Breast epithelium (tissue), 4 donors: ENCODE data around the gene ZNF133. TPM values are rescaled to one million over a fixed set of nuclear protein-coding genes. Genes with fewer than 3 reads are reported as not detected.

Source experiments
- DNase-seq, 2 donors: peaks; one replicate each; pipeline ENCODE4 v3.0.0-alpha.2; 2019; ENCODE audit warnings: low spot score in 2 of 2
- H3K27ac ChIP-seq, 2 donors: fragments of 200-600 bp; sonication (generic) in 1 of 2; one replicate each; pipeline ENCODE4 v1.5.1; 2016 to 2019; ENCODE audit warnings: mild to moderate bottlenecking in 1 of 2
- H3K27me3 ChIP-seq, 2 donors: fragments of 200-600 bp; sonication (generic) in 1 of 2; one replicate each; pipeline versions ENCODE4 v1.5.1 to v1.6.0; 2017 to 2019; ENCODE audit warnings: control low read depth in 1 of 2, mild to moderate bottlenecking in 1 of 2
- H3K36me3 ChIP-seq: fragments of 200-600 bp; one replicate; pipeline ENCODE4 v1.5.1; 2019
- H3K4me1 ChIP-seq, 2 donors: fragments of 200-600 bp; sonication (generic); one replicate each; pipeline ENCODE4 v1.5.1; 2016 to 2019; ENCODE audit warnings: control low read depth in 1 of 2
- H3K4me3 ChIP-seq, 3 donors: fragments of 200-600 bp; sonication (generic); 1 replicate in 2 of 3; 2 replicates in 1 of 3; pipeline ENCODE4 v1.5.1; 2016 to 2019; ENCODE audit warnings: mild to moderate bottlenecking in 3 of 3, moderate library complexity in 2 of 3
- H3K9me3 ChIP-seq, 2 donors: fragments of 200-600 bp; sonication (generic) in 1 of 2; one replicate each; pipeline ENCODE4 v1.5.1; 2016 to 2019; ENCODE audit warnings: control low read depth in 1 of 2
- CTCF ChIP-seq, 3 donors: fragments of 450-650 bp; IDR thresholded peaks; one replicate each; pipeline ENCODE4 v1.5.1; 2016 to 2017; ENCODE audit warnings: antibody characterized with exemption in 3 of 3, mild to moderate bottlenecking in 3 of 3, moderate library complexity in 3 of 3
- POLR2A ChIP-seq: fragments of 450-650 bp; IDR thresholded peaks from one replicate; pipeline ENCODE4 v1.6.1; 2016; ENCODE audit warnings: antibody characterized with exemption, mild to moderate bottlenecking, moderate library complexity
- POLR2AphosphoS5 ChIP-seq, 3 donors: sonication (generic); formaldehyde crosslinking; IDR thresholded peaks; one replicate each; pipeline ENCODE4 v1.6.1; 2017; ENCODE audit warnings: antibody characterized with exemption in 3 of 3
- intact Hi-C: fragments of 100-400 bp; cut with DNase I; formaldehyde crosslinking; loops from one replicate; pipeline ENCODE4 v1.15.1; 2023; ENCODE audit warnings: low total_unique reads
- total RNA-seq, 3 donors: library from RNA; depleted of rRNA; stranded (reverse); fragments of >200 nt; gene quantifications; one replicate each; pipeline ENCODE4 v1.1.0, GENCODE V29; 2016

ZNF133 gene
- total RNA-seq, 3 donors from 2014 or later = 20.0 to 37.5 (median 33.1) TPM

- Histone ChIP-seq H3K27me3 (no peaks in the 10 kb centered on the region), H3K4me1 (no peaks in the 10 kb centered on the region), H3K36me3 (no peaks in the 10 kb centered on the region), H3K9me3 (no peaks in the 10 kb centered on the region), H3K27ac (no peak overlapping the region), H3K4me3 (no peak overlapping the region)
- DNase-seq = no peak
- intact Hi-C loops = no loop called here
- TF ChIP-seq CTCF (IDR thresholded peaks at IDR 0.05) (no peak), POLR2A (no peak), POLR2AphosphoS5 (IDR thresholded peaks at IDR 0.05) (no peak)
Measured at GRCh38 chr20:18258126-18258860, 30.0 kb upstream of the ZNF133 start.

GRCh38 chr20:18259730-18260129 lies 28.6 kb upstream of the ZNF133 start:
- DNase-seq = no peak
- H3K36me3 ChIP-seq = no peaks in the 10 kb centered on the region
- no peaks in the 10 kb centered on the region for H3K4me1 ChIP-seq
- H3K27me3 ChIP-seq = no peaks in the 10 kb centered on the region
- TF ChIP-seq POLR2AphosphoS5 (IDR thresholded peaks at IDR 0.05) = no peak
- TF ChIP-seq CTCF (IDR thresholded peaks at IDR 0.05) = no peak
- no peak for TF ChIP-seq POLR2A
- intact Hi-C loops = no loop called here
- H3K4me3 ChIP-seq = no peak overlapping the region
- no peak overlapping the region for H3K27ac ChIP-seq
- H3K9me3 ChIP-seq = no peaks in the 10 kb centered on the region

- Histone ChIP-seq H3K27ac (peak overlapping the region in 1 of 2 donors; percentile 48), H3K4me1 (no peaks in the 10 kb centered on the region), H3K36me3 (no peaks in the 10 kb centered on the region), H3K27me3 (no peaks in the 10 kb centered on the region), H3K4me3 (no peak overlapping the region), H3K9me3 (no peaks in the 10 kb centered on the region)
- peak in 1 of 2 donors; percentile 48 for DNase-seq
- intact Hi-C loops = no loop called here
- TF ChIP-seq CTCF (IDR thresholded peaks at IDR 0.05) = no peak
- no peak for TF ChIP-seq POLR2A
- TF ChIP-seq POLR2AphosphoS5 (IDR thresholded peaks at IDR 0.05) = peak in 1 of 3 donors; percentile 48
Measured at GRCh38 chr20:18263723-18264122, 24.6 kb upstream of the ZNF133 start.

GRCh38 chr20:18265441-18265840 lies 22.9 kb upstream of the ZNF133 start:
- no peaks in the 10 kb centered on the region for H3K27me3 ChIP-seq
- no peak overlapping the region for H3K4me3 ChIP-seq
- H3K4me1 ChIP-seq = no peaks in the 10 kb centered on the region
- no peaks in the 10 kb centered on the region for H3K36me3 ChIP-seq
- intact Hi-C loops = no loop called here
- H3K27ac ChIP-seq = no peak overlapping the region
- no peak for DNase-seq
- H3K9me3 ChIP-seq = no peaks in the 10 kb centered on the region
- TF ChIP-seq POLR2A = no peak
- no peak for TF ChIP-seq CTCF (IDR thresholded peaks at IDR 0.05)
- no peak for TF ChIP-seq POLR2AphosphoS5 (IDR thresholded peaks at IDR 0.05)

GRCh38 chr20:18266282-18266681 lies 22.0 kb upstream of the ZNF133 start:
- Histone ChIP-seq H3K4me1 (no peaks in the 10 kb centered on the region), H3K36me3 (no peaks in the 10 kb centered on the region), H3K27me3 (no peaks in the 10 kb centered on the region), H3K9me3 (no peaks in the 10 kb centered on the region), H3K27ac (no peak overlapping the region), H3K4me3 (no peak overlapping the region)
- DNase-seq = no peak
- intact Hi-C loops = no loop called here
- TF ChIP-seq POLR2AphosphoS5 (IDR thresholded peaks at IDR 0.05) = no peak
- no peak for TF ChIP-seq POLR2A
- TF ChIP-seq CTCF (IDR thresholded peaks at IDR 0.05) = no peak
